CD14-positive monocyte (primary cell): ENCODE data around the gene SIPA1L2. TPM values are rescaled to one million over a fixed set of nuclear protein-coding genes. Genes with fewer than 3 reads are reported as not detected.
A peak's percentile ranks its signal among the peaks of the same experiment; 100 is the strongest.

Source experiments
- DNase-seq, 3 donors: peaks; one replicate each; pipeline ENCODE4 v3.0.0-alpha.2; 2011 to 2022
- H2AFZ ChIP-seq: 2 replicates; pipeline ENCODE4 v1.6.0; 2012; ENCODE audit warnings: mild to moderate bottlenecking, low read depth, low read length, inconsistent platforms; ENCODE audit not compliant: insufficient read depth, poor library complexity, severe bottlenecking
- H3K27ac ChIP-seq, 2 donors: 1 replicate in 1 of 2; 2 replicates in 1 of 2; pipeline ENCODE4 v1.5.1; 2012 to 2013; ENCODE audit warnings: low read length in 2 of 2, control low read depth in 1 of 2, inconsistent platforms in 1 of 2, low read depth in 1 of 2, mild to moderate bottlenecking in 1 of 2
- H3K27me3 ChIP-seq, 2 donors: one replicate each; pipeline versions ENCODE4 v1.6.0 to v1.6.1; 2011 to 2013; ENCODE audit warnings: low read length in 2 of 2; ENCODE audit not compliant: control insufficient read depth in 2 of 2, insufficient read depth in 2 of 2
- H3K36me3 ChIP-seq, 2 donors: replicated peaks in 1 of 2; 1 replicate in 1 of 2; 2 replicates in 1 of 2; pipeline versions ENCODE4 v1.5.1 to v1.6.1; 2012 to 2013; ENCODE audit warnings: low read length in 2 of 2, control low read depth in 1 of 2, inconsistent platforms in 1 of 2, mild to moderate bottlenecking in 1 of 2; ENCODE audit not compliant: insufficient read depth in 2 of 2, control insufficient read depth in 1 of 2
- H3K4me1 ChIP-seq, 2 donors: 1 replicate in 1 of 2; 2 replicates in 1 of 2; pipeline versions ENCODE4 v1.5.1 to v1.6.1; 2012 to 2013; ENCODE audit warnings: low read length in 2 of 2, control low read depth in 1 of 2, inconsistent platforms in 1 of 2, mild to moderate bottlenecking in 1 of 2, moderate library complexity in 1 of 2; ENCODE audit not compliant: insufficient read depth in 2 of 2, control insufficient read depth in 1 of 2
- H3K4me2 ChIP-seq: replicated peaks from 2 replicates; pipeline ENCODE3; 2012; ENCODE audit warnings: low read length, moderate library complexity, mild to moderate bottlenecking; ENCODE audit not compliant: poor library complexity, severe bottlenecking; ENCODE audit errors: extremely low read depth
- H3K4me3 ChIP-seq, 3 experiments: fragments of 200-600 bp in 1 of 3; sonication (generic) in 1 of 3; replicated peaks in 1 of 3; 1 replicate in 2 of 3; 2 replicates in 1 of 3; pipeline ENCODE4 v1.5.1; 2011 to 2013; ENCODE audit warnings: low read length in 3 of 3, mild to moderate bottlenecking in 3 of 3, control low read depth in 2 of 3, low read depth in 2 of 3, inconsistent platforms in 1 of 3, moderate library complexity in 1 of 3
- H3K79me2 ChIP-seq: 2 replicates; pipeline ENCODE4 v1.6.0; 2012; ENCODE audit warnings: mild to moderate bottlenecking, control low read depth, inconsistent platforms, low read length, moderate library complexity; ENCODE audit not compliant: insufficient read depth
- H3K9ac ChIP-seq: 2 replicates; pipeline ENCODE4 v1.6.0; 2017; ENCODE audit warnings: low read length, mild to moderate bottlenecking; ENCODE audit not compliant: insufficient read depth, poor library complexity, severe bottlenecking
- H3K9me3 ChIP-seq, 2 donors: replicated peaks in 1 of 2; 1 replicate in 1 of 2; 2 replicates in 1 of 2; pipeline versions ENCODE4 v1.5.1 to v1.6.1; 2012 to 2013; ENCODE audit warnings: low read length in 2 of 2, control low read depth in 1 of 2; ENCODE audit not compliant: control insufficient read depth in 1 of 2, insufficient read depth in 1 of 2
- H4K20me1 ChIP-seq: 2 replicates; pipeline ENCODE4 v1.6.0; 2012; ENCODE audit warnings: mild to moderate bottlenecking, low read length, control low read depth, moderate library complexity; ENCODE audit not compliant: insufficient read depth
- H3K27ac Mint-ChIP-seq, 7 donors: one replicate each; pipeline ENCODE4 v1.8.0; 2020; ENCODE audit warnings: mild to moderate bottlenecking in 7 of 7, mixed read lengths in 7 of 7, moderate library complexity in 6 of 7, inconsistent platforms in 2 of 7
- H3K27me3 Mint-ChIP-seq, 3 donors: one replicate each; pipeline ENCODE4 v1.8.0; 2021 to 2022; ENCODE audit warnings: low read depth in 3 of 3, mild to moderate bottlenecking in 3 of 3, mixed read lengths in 3 of 3, moderate library complexity in 3 of 3, inconsistent platforms in 1 of 3
- H3K36me3 Mint-ChIP-seq, 2 donors: one replicate each; pipeline ENCODE4 v1.8.0; 2020; ENCODE audit warnings: mixed read lengths in 2 of 2, inconsistent platforms in 1 of 2, mild to moderate bottlenecking in 1 of 2
- H3K4me1 Mint-ChIP-seq: one replicate; pipeline ENCODE4 v1.8.0; 2020; ENCODE audit warnings: mild to moderate bottlenecking, mixed read lengths
- H3K4me3 Mint-ChIP-seq, 2 donors: one replicate each; pipeline ENCODE4 v1.8.0; 2020; ENCODE audit warnings: mild to moderate bottlenecking in 2 of 2, mixed read lengths in 2 of 2, moderate library complexity in 1 of 2
- H3K9me3 Mint-ChIP-seq, 7 donors: one replicate each; pipeline ENCODE4 v1.8.0; 2020 to 2022; ENCODE audit warnings: mixed read lengths in 7 of 7, mild to moderate bottlenecking in 6 of 7, moderate library complexity in 6 of 7, inconsistent platforms in 2 of 7
- CTCF ChIP-seq: fragments of 200-600 bp; IDR thresholded peaks from one replicate; pipeline ENCODE4 v1.8.0; 2022; ENCODE audit warnings: antibody characterized with exemption, mild to moderate bottlenecking
- WGBS: methylation state at CpG from one replicate; pipeline ENCODE4 v1.1.5; 2013; ENCODE audit warnings: missing lambda C conversion rate; ENCODE audit not compliant: insufficient coverage; 5-methylcytosine and 5-hydroxymethylcytosine counted together
- intact Hi-C, 2 donors: fragments of 100-400 bp; cut with micrococcal nuclease; formaldehyde crosslinking; loops; one replicate each; pipeline versions ENCODE4 v1.15.0 to v1.15.1; 2023
- polyA plus RNA-seq, 3 donors: library from polyadenylated mRNA; depleted of rRNA in 1 of 3; unstranded in 2 of 3; stranded (reverse) in 1 of 3; fragments of 300-500 nt in 2 of 3; fragments of >200 nt in 1 of 3; fragmentation: Illumina TruSeq in 2 of 3; gene quantifications; 1 replicate in 2 of 3; 2 replicates in 1 of 3; pipeline ENCODE4 v1.2.3, GENCODE V29; 2012 to 2021

SIPA1L2 gene
- polyA plus RNA-seq, 3 donors, result 0.64 to 6.8 (median 1.3) TPM

GRCh38 chr1:232655746-232656085 lies 25.8 kb upstream of the SIPA1L2 start:
- Mint-ChIP-seq H3K4me3 (peak overlapping the region in 1 of 2 donors; percentile 72), H3K27me3 (peaks cover 2 to 9% (median 2%) of the 10 kb centered on the region in 3 donors), H3K4me1 (peaks cover 34% of the 10 kb centered on the region), H3K9me3 (peaks cover 0 to 1% (median 0%) of the 10 kb centered on the region in 7 donors), H3K36me3 (no peaks in the 10 kb centered on the region), H3K27ac (no peak overlapping the region)
- Histone ChIP-seq H3K9me3 (no peaks in the 10 kb centered on the region), H3K79me2 (no peaks in the 10 kb centered on the region), H3K4me3 (no peak overlapping the region), H3K9ac (no peak overlapping the region), H4K20me1 (no peaks in the 10 kb centered on the region), H3K36me3 (no peaks in the 10 kb centered on the region), H2AFZ (no peak overlapping the region), H3K27ac (no peak overlapping the region), H3K4me2 (peak overlapping the region; percentile 31), H3K27me3 (peaks cover 0 to 4% of the 10 kb centered on the region in 2 donors), H3K4me1 (peaks cover 24 to 25% of the 10 kb centered on the region in 2 donors)
- no peak for TF ChIP-seq CTCF
- intact Hi-C loops, result no loop called here
- whole genome bisulfite sequencing, result 27% methylated on average over 3 of the region's 4 CpGs
- DNase-seq, result no peak

GRCh38 chr1:232655028-232655745 lies 25.3 kb upstream of the SIPA1L2 start:
- Histone ChIP-seq H3K4me1 (peaks cover 24 to 25% of the 10 kb centered on the region in 2 donors), H3K9ac (no peak overlapping the region), H3K4me3 (no peak overlapping the region), H3K27me3 (peaks cover 0 to 4% of the 10 kb centered on the region in 2 donors), H3K79me2 (no peaks in the 10 kb centered on the region), H3K4me2 (peak overlapping the region; percentile 31), H3K36me3 (no peaks in the 10 kb centered on the region), H4K20me1 (no peaks in the 10 kb centered on the region), H3K27ac (no peak overlapping the region), H2AFZ (no peak overlapping the region), H3K9me3 (no peaks in the 10 kb centered on the region)
- 38% methylated on average over 5 of the region's 5 CpGs for WGBS
- Mint-ChIP-seq H3K9me3 (peaks cover 0 to 4% (median 0%) of the 10 kb centered on the region in 7 donors), H3K27me3 (peaks cover 0 to 9% (median 2%) of the 10 kb centered on the region in 3 donors), H3K36me3 (no peaks in the 10 kb centered on the region), H3K4me1 (peaks cover 34% of the 10 kb centered on the region), H3K27ac (no peak overlapping the region), H3K4me3 (peak overlapping the region in 1 of 2 donors; percentile 72)
- intact Hi-C loops, result no loop called here
- TF ChIP-seq CTCF, result no peak
- no peak for DNase-seq
